Endothelial cell of umbilical vein (primary cell): ENCODE measurements around the gene WASHC2A. TPM values are rescaled to one million over a fixed set of nuclear protein-coding genes. Genes with fewer than 3 reads are reported as not detected.
"Not testable (repeated sequence)": the region's sequence is repeated elsewhere in the genome, so short reads cannot be mapped to it uniquely, and the experiment has no call there.

Experiments used
- BruUV-seq: library from RNA; stranded (reverse); fragments of 400-500 nt; replicated peaks from 2 replicates; lab custom pipeline; 2021; lab: Mats Ljungman, UMichigan
- CTCF ChIA-PET: fragments of 300-600, 350-600 bp; sonication (Branson Sonifier 250); formaldehyde crosslinking; loops from one replicate; lab custom pipeline; 2021; ENCODE audit warnings: antibody characterized with exemption, inconsistent platforms; lab: Charles Lee
- POLR2A ChIA-PET: fragments of 300-600, 350-600 bp; sonication (Branson Sonifier 250); formaldehyde crosslinking; loops from one replicate; lab custom pipeline; 2021; ENCODE audit warnings: antibody characterized with exemption, inconsistent platforms; lab: Charles Lee
- DNase-seq: peaks from one replicate; pipeline ENCODE4 v3.0.0-alpha.2; 2011; ENCODE audit warnings: low read depth, low spot score
- FAIRE-seq: peaks from 2 replicates; lab custom pipeline; 2011; peaks lifted over from hg19 to GRCh38; lab: Jason Lieb, UNC
- H2AFZ ChIP-seq: 2 replicates; pipeline ENCODE4 v1.6.0; 2012; ENCODE audit warnings: low read depth, low read length, control low read depth, inconsistent platforms
- H3K27ac ChIP-seq: 2 replicates; pipeline ENCODE4 v1.5.1; 2011; ENCODE audit warnings: low read depth, mild to moderate bottlenecking, control low read depth, low read length, moderate library complexity; ENCODE audit not compliant: insufficient read depth
- H3K27me3 ChIP-seq, 2 experiments: 2 replicates each; pipeline versions ENCODE4 v1.6.0 to v1.6.1; 2011; ENCODE audit warnings: low read length in 2 of 2, mixed read lengths in 1 of 2; ENCODE audit not compliant: control insufficient read depth in 2 of 2, insufficient read depth in 2 of 2
- H3K36me3 ChIP-seq, 2 experiments: 2 replicates in 1 of 2; 3 replicates in 1 of 2; pipeline ENCODE4 v1.5.1; 2011; ENCODE audit warnings: low read length in 2 of 2, mild to moderate bottlenecking in 1 of 2, moderate library complexity in 1 of 2; ENCODE audit not compliant: control insufficient read depth in 2 of 2, insufficient read depth in 2 of 2; ENCODE audit errors: extremely low read depth in 1 of 2
- H3K4me1 ChIP-seq: 3 replicates; pipeline ENCODE4 v1.5.1; 2011; ENCODE audit warnings: mild to moderate bottlenecking, low read length; ENCODE audit not compliant: control insufficient read depth, insufficient read depth; ENCODE audit errors: extremely low read depth
- H3K4me2 ChIP-seq: 2 replicates; pipeline ENCODE4 v1.6.1; 2011; ENCODE audit warnings: low read length, control low read depth, mixed read lengths; ENCODE audit not compliant: insufficient read depth
- H3K4me3 ChIP-seq, 3 experiments: fragments of 200-600 bp in 1 of 3; sonication (generic), shearing (Covaris generic) in 1 of 3; replicated peaks in 1 of 3; 2 replicates each; pipeline ENCODE4 v1.5.1; 2011 to 2016; ENCODE audit warnings: control low read depth in 3 of 3, low read length in 3 of 3, mild to moderate bottlenecking in 2 of 3, inconsistent platforms in 1 of 3, low read depth in 1 of 3, moderate library complexity in 1 of 3; ENCODE audit not compliant: insufficient read depth in 1 of 3
- H3K79me2 ChIP-seq: 2 replicates; pipeline ENCODE4 v1.6.0; 2012; ENCODE audit warnings: low read length, inconsistent platforms; ENCODE audit not compliant: control insufficient read depth, insufficient read depth
- H3K9ac ChIP-seq: replicated peaks from 2 replicates; pipeline ENCODE3; 2011; ENCODE audit warnings: low read length, control low read depth; ENCODE audit not compliant: insufficient read depth; ENCODE audit errors: extremely low read depth
- H3K9me1 ChIP-seq: replicated peaks from 3 replicates; pipeline ENCODE4 v1.6.0; 2011; ENCODE audit warnings: mild to moderate bottlenecking, low read length; ENCODE audit not compliant: control insufficient read depth, insufficient read depth; ENCODE audit errors: extremely low read depth
- H3K9me3 ChIP-seq: replicated peaks from 2 replicates; pipeline ENCODE4 v1.5.1; 2012; ENCODE audit warnings: low read length, inconsistent platforms; ENCODE audit not compliant: control insufficient read depth, insufficient read depth
- H4K20me1 ChIP-seq: replicated peaks from 2 replicates; pipeline ENCODE3; 2011; ENCODE audit warnings: mild to moderate bottlenecking, low read length; ENCODE audit not compliant: control insufficient read depth, insufficient read depth; ENCODE audit errors: extremely low read depth
- dilution Hi-C: fragments of 300-500 bp; cut with MboI; formaldehyde crosslinking; loops from one replicate; pipeline ENCODE4 v1.15.0; 2019; ENCODE audit warnings: low sequenced_read_pairs; ENCODE audit not compliant: extremely low pct_ligation_motif_present
- intact Hi-C: fragments of 100-400 bp; cut with micrococcal nuclease; formaldehyde crosslinking; loops from one replicate; pipeline ENCODE4 v1.10.0; 2022
- polyA plus RNA-seq, 4 experiments: library from polyadenylated mRNA; depleted of rRNA in 3 of 4; stranded (reverse) in 3 of 4; unstranded in 1 of 4; fragments of >200 nt; gene quantifications; 2 replicates each; pipeline versions ENCODE4 v1.2.1 to v1.2.3, GENCODE V29; 2011 to 2012; ENCODE audit warnings: missing spikeins in 1 of 4
- total RNA-seq: library from RNA; stranded (reverse); gene quantifications from 2 replicates; pipeline ENCODE4 v1.2.3, GENCODE V29; 2021

Gene WASHC2A
- total and polyA plus RNA-seq, 2 donors (not counting 3 experiments of a cell fraction or from before 2014, with no cell fraction given) = 15.1 to 50.1 TPM

- intact Hi-C loops, POLR2A ChIA-PET: not testable (repeated sequence)
Measured at GRCh38 chr10:50132841-50133240, 65.1 kb downstream of the WASHC2A start.

GRCh38 chr10:50143512-50144174, 75.9 kb downstream of the WASHC2A start:
- H3K27ac ChIP-seq, H3K36me3 ChIP-seq, H3K4me2 ChIP-seq, FAIRE-seq, H3K9me1 ChIP-seq, POLR2A ChIA-PET, BruUV-seq, intact Hi-C loops, H3K4me3 ChIP-seq, H3K79me2 ChIP-seq, dilution Hi-C loops, H3K4me1 ChIP-seq, H3K27me3 ChIP-seq, H4K20me1 ChIP-seq, CTCF ChIA-PET, H3K9ac ChIP-seq, H2AFZ ChIP-seq, H3K9me3 ChIP-seq: not testable (repeated sequence)
- DNase-seq = peak; percentile 43

More at GRCh38 chr10:50132841-50133240, 65.1 kb downstream of the WASHC2A start:
- H3K27ac ChIP-seq, H3K4me1 ChIP-seq, H3K9me3 ChIP-seq, H3K27me3 ChIP-seq, H3K36me3 ChIP-seq, H3K4me2 ChIP-seq, H3K79me2 ChIP-seq, H3K9me1 ChIP-seq, H4K20me1 ChIP-seq, FAIRE-seq, H3K9ac ChIP-seq, H3K4me3 ChIP-seq, CTCF ChIA-PET, dilution Hi-C loops, BruUV-seq, H2AFZ ChIP-seq, DNase-seq: not testable (repeated sequence)

- BruUV-seq, FAIRE-seq, DNase-seq, H3K4me2 ChIP-seq, CTCF ChIA-PET, H3K79me2 ChIP-seq, H3K4me3 ChIP-seq, H3K36me3 ChIP-seq, POLR2A ChIA-PET, H3K9ac ChIP-seq, H2AFZ ChIP-seq, H4K20me1 ChIP-seq, H3K9me1 ChIP-seq, H3K4me1 ChIP-seq, intact Hi-C loops, dilution Hi-C loops, H3K27ac ChIP-seq, H3K9me3 ChIP-seq, H3K27me3 ChIP-seq: not testable (repeated sequence)
Measured at GRCh38 chr10:50145575-50145974, 77.8 kb downstream of the WASHC2A start.
